IPS DF 19.7 (cell line): ENCODE measurements around the gene TENT4A.

Source experiments
- DNase-seq: peaks from one replicate; pipeline ENCODE4 v3.0.0-alpha.2; 2013; ENCODE audit warnings: low read depth, low spot score

TENT4A gene

DNA sequence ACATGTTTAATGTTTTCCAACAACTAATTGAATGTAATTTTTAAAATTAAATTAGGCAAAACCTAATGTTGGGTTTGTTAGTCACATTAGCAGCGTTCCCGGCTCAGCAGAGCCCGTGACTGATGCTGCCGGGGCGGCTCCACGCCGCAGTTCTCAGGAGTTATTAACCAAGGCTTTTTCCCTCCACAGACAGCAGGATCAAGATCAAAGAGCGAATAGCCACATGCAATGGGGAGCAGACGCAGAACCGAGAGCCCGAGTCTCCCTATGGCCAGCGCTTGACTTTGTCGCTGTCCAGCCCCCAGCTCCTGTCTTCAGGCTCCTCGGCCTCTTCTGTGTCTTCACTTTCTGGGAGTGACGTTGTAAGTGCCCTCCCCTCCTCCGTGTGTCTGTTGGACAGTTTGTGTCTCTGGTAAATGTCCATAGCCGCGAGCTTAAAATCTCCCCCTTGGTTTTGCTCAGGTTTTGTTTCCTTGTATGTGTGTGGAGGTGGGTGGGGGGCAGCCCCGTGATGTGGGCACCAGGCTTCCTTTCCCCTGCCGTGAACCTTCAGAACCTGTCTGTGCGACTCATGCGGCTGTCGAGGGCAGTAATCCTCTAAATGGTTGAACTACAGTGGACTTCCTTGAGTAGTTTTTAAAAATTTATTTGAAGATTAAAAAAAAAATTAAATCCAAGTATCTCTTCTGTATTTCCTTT lies 37.1 kb downstream of the TENT4A start:
- no peak for DNase-seq

DNA sequence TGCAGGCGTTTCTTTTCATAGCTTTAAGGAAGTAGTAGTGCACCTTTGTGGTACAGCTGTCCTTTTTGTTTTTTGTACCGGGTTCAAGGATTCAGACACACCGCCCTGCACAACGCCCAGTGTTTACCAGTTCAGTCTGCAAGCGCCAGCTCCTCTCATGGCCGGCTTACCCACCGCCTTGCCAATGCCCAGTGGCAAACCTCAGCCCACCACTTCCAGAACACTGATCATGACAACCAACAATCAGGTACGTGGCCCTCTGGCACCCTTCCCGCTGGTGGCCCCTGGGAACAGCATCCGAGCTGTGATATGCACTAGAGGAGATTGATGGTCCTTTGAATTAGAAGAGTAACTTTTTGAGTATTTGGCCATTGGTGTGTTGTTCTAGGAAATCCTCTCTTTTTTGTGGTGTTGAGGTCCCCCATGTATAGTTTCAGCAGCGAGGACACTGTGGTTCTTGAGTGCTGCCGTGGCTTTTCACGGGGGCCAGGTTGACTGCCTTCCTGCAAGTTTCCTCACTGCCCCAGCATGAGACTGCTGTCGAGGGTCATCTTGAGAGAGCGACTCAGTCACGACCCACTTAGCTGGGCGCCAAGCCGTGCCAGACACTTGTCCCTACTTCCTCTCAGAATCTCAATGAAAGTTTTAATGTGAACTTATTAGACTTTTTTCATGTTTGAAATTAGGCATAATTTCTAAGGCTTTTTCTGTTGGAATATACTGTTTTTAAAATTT lies 37.9 kb downstream of the TENT4A start:
- DNase-seq: no peak

DNA sequence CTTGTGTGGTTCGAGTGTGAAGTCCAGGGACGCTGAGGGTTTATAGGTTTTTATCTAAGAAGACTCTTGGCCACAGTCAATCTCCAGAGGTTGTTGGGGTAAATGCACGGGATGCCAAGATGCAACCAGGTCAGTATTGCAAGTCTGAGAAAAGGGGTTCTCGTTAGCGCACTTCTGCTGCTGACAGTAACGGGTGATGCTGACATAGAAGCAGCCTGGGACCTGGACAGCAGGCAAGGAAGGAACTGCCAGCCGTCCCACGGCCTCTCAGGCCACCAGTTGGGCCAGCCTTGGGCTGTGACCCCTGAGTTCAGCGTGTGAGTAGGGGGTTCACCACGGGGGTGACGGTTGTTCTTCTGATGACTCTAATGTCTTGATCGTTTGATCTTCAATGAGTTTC lies 39.0 kb downstream of the TENT4A start:
- DNase-seq: no peak

DNA sequence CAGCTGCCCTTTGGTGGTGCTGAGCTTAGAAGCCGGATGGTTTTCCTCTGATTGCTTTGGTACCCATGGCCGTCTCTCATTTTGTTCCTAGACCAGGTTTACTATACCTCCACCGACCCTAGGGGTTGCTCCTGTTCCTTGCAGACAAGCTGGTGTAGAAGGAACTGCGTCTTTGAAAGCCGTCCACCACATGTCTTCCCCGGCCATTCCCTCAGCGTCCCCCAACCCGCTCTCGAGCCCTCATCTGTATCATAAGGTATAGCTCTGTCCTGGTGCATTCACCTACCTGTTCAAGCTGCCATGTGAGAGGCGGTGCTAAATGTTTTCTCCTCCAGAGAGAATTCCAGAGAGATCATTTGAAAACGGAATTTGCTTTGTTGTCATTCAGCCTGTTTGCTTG lies 39.5 kb downstream of the TENT4A start:
- no peak for DNase-seq

DNA sequence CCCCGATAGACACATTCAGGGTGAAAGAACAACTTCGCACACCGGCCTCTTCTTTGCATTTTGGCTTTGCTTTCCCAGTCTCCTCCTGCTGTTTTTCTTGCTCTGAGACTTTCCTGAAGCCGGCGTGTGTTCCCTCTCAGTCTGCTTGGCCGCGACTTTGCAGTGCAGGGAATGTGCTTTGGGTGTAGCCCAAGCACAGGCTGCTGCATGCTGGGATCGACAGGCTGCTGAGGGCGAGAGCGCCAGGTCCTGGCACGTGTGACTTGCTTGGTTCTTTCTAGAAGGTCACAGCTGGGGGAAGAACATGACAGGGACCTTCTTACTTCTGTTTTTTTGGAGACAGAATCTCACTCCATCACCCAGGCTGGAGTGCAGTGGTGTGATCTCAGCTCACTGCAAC lies 40.6 kb downstream of the TENT4A start:
- no peak for DNase-seq

DNA sequence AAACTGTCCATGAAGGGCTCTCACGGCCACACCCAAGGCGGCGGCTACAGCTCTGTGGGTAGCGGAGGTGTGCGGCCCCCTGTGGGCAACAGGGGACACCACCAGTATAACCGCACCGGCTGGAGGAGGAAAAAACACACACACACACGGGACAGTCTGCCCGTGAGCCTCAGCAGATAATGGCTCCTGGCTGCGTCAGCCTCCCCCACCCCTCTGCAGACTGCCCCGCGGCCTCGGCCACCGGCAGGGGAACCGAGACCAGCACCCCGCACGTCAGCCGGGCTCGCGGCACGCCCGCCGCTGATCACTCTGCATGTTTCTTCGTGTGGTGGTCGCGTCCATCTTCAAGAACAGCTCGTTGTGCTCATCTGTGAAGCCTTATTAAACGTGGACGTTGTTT lies 41.5 kb downstream of the TENT4A start:
- no peak for DNase-seq

DNA sequence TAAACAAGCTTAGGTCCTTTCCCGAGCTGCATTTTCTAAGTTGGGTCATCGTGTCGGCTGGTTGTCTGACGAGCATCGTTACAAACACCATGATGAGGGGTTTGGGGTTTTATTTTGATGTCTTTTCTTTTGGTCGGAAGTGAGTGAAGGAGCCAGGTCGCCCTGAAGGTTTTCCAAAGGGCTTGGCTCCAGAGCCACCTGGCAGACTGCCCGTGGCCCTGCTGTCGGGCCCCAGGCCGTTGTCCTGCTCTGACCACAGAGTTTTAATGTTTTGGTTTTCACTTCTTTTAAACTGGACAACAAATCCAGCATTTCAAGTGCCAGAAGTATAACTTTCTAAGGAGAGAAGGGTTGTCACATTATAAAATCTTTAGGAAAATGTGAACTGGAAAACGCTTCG lies 42.3 kb downstream of the TENT4A start:
- no peak for DNase-seq

DNA sequence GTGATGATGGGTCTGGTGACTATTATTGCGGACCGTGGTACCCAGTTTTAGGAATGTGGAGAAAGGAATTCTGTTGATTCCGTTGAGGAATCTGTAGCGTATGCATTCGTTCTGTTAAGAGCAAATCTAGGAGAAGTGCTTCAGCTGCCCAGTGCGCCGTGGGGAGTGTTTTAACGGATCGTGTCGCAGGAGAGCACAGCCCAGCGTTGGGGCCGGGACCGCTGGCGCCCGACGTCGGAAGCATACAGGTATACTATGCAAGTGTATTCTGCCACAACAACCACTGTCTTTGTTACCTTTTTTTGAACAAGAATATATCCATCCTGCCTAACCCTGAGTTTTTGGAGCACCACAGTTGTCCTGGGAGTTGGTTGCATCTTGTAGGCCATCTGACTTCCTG lies 42.7 kb downstream of the TENT4A start:
- no peak for DNase-seq

DNA sequence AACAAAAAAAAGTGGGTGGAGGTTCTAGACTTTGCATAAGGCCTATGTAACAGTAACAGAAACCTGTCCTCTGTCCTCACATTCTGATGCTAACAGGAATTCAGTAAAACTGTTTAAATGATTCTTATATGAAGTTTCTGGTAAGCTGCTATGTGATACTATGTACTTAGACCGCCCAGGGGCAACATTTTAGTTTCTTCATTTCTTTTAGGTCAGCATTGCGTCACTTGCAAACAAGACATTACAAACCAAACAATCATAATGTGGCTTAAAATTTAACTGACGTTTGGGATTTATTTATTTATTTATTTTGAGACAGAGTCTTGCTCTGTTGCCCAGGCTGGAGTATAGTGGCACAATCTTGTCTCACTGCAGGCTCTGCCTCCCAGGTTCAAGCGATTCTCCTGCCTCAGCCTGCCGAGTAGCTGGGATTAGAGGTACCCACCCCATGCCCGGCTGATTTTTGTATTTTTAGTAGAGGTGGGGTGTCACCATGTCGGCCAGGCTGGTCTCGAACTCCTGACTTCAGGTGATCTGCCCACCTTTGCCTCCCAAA lies 44.3 kb downstream of the TENT4A start:
- no peak for DNase-seq

DNA sequence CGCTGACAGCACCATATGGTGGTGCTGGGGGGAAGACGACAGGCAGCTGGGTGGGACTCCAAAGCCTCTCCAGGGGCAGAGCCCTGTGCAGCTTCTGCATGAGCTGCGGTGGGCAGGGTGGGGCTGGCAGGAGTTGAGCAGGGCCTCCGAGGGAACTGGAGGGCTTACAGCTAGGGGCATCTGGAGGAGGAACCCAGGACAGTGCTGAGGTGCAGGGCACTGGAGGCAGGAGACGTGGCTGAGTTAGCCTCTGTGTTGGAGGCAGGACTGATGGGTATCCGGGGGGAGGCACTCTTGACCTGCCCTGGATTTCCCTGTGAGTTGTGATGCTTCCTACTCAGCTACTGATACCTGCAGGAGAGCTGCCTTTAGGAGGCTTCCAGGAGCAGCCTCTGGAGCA lies 45.0 kb downstream of the TENT4A start:
- no peak for DNase-seq

DNA sequence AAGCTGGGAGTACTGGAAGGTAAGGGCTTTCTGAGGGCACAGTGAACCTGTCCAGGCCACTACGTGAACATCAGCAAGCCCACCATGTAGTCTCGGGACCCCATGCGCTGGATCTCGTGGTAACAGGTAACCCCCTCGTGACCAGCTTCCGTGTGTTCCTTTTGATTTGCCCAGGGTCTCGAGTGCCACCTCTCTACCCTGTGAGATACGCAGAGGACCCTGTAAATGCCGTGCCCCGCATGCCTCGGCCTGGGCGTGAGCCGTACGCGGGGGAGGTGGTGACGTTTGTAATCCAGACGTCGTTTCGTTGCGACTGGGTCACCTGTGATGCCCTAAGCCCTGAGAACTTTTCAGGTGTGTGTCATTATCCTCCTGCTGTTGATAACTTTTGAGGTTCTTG lies 45.5 kb downstream of the TENT4A start:
- DNase-seq: no peak

DNA sequence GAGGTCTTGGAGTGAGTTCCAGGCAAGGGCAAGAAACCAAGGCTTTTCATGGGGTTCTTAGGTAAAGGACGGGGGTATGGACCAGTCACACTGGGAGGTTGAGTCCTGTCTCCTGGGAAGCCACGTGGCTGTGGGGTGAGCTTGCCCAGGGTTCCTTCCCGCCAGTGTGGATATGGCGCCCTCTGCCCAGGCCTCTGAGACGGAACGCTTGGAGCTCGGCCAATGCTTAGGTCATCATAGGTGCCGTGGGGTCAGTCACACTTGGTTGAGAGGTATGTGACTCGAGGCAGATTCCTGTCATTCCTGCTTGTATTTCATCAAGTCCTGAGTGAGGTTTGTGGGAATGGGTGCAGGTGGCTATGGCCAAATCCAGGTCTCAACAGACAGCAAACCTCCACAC lies 46.2 kb downstream of the TENT4A start:
- no peak for DNase-seq

DNA sequence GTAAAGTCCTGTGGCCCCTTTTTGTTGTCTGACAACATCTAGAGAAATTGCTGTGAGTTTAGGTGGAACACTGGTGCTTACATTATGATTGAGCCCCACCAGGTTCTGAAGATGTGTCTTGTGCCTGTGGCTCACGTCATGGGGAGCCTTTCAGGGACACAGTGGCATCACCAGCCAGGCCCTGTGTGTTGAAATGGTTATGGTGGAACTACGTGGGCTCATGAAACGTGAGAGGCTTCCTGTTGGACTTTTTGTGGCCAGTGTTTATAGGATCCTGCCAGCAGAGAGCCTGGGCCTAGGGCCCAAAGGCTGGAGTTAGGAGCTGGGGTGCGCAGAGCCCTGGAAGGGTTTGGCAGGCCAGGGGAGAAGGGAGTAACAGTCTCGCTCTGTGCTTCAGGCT lies 46.8 kb downstream of the TENT4A start:
- no peak for DNase-seq

DNA sequence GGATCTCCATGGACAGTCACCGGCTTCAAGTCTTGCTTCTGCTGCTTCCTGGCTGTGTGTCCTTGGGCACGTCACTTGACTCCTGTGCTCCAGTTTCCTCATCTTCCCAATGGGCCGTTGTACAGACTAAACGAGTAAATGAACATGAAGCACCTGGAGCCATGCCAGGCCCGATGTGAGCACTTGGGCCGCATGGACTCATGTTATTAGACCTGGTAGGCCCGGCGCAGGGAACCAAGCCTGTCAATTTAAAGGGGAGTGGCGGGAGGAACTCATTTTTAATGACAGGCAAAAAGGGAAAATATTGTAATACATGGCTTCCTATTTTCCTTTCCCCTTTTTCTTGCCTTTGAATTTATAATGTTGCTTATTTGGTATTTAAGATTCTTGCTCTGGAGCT lies 47.5 kb downstream of the TENT4A start:
- no peak for DNase-seq

DNA sequence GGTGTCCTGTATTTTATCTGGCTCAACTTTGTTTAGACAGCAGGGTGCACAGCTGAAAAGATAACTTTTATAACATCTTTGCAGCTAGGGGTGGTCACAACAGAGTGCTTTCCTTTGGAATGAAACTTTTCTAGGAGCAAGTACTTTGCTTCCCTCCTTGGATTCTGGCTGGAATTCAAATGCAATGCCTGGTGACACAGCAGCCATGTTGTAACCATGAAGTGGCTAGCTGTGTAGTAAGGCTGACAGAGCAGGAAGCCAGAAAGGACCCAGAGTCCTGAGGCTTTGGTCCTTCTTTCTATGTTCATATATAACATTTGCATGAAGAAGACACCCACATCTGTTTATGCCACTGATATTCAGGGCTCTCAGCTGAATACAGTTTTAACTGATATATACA lies 48.1 kb downstream of the TENT4A start:
- DNase-seq: no peak

DNA sequence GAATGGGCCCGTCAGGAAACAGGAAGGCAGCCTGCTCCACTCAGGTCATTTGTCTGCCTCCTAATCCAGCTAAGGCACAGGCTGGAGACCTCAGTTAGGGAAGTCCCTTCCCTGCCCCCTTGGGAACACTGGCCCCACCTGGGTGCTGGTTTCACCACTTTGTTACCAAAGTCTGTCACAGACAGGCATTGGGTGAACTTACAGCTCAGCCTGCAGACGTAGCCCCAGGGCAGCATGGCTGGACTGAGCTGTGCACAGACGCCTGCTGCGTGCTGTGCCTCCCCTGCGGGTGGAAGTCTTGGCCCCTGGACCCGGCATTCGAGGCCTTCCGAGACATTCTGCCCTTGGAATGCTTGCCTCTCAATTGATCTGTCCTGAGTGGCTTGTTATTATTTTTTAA lies 48.9 kb downstream of the TENT4A start:
- DNase-seq: no peak

DNA sequence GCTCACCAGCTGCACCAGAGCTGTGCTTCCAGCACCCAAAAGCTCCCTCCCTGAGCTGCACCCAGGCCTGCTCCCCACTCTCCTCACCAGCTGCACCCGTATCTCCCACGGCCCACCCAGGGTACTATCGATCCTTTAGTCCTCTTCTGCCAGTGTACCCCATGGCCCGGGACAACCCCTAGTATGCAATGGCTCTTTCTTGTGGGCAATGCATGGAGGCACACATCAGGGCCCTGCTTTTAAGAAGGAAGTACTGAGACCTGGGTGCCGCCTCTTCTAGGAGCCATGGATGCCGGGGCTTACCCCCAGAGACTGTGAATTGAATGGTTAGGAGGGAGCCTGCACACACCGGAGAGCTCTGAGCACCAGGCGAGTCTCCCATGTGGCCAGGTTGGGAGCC lies 49.5 kb downstream of the TENT4A start:
- DNase-seq: no peak

DNA sequence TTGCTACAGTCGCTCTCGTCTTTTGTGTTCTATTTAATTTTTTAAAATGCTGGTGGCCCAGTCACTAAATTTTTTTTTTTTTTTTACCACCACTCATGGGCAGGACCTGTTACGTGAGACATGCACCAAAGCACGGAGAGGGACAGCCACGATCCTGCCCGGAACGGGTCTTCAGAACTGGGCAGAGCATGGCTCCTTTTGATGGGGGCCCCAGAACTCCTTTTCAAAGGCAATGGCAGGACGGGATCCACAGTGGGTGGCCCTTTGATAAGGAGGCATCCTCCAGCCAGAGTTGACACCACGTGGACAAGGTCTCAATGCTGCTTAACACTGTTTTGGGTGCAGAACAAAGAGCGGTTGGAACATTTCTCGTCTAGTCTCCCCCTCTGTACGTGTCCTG lies 50.0 kb downstream of the TENT4A start:
- DNase-seq: no peak

DNA sequence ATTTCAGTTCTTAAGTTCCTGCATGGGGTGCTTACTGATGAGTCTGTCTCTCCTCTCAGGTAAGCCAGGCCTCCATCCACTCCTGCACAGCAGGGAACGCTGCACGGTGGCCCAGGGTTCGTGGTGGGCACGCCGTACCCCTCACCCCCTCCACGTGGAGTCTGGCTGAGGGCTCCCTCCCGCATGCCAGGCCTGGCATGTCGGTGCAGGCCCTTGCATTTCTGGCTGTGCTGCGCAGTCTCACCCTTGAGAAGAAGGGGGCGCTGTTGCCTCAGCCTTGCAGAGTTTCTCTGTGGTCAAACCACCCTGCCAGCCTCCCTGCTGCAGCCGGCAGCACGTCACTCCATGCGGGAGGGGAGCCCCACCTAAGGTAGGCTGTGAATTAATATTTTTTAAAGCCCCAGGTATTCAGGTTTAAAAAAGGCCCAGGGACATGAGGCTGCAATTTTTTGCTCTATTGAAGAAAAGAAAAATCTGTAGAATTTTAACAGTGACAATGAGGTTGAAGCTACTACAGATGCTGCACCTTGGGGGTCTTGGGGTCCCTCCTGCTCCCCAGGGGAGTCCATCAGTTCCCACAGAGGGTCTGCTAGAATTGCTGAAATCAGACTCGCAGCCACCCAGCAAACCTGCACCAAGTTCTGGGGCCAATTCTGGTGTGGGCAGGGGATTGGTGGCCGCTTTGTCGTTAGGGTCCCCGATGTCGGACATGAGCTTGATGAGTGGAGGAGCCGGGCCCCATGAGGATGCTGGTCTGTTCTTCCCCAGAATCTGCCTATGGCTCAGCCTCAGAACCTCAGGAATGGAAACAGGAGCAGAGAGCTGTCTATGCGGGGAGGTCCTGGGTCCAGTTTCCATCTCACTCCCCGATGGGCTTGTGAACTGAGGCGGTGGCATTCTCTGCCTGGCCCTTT lies 52.6 kb downstream of the TENT4A start:
- DNase-seq: peak; percentile 38

DNA sequence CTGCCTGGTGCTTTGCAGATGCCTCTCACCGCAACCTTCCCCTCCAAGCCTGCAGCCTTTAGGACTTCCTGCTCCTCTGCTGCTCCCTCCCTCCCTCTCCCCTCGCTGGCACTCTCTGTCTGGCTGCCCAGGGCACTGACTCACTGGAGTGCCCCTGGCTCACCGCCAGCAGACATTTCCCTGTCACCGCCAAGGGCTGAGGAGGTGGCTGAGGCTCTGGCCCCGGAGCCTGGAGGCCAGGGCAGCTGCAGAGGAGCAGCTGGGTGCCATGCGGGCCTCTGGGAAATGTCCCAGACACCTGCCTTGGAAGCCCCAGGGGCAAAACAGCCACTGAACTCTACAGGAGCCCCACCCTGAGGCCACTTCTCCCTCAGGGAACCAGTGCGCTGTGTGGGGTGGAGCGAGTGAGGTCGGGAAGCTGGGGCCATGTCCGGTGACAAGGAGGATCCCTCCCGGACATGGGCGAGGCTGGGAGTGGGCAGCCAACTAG lies 53.4 kb downstream of the TENT4A start:
- DNase-seq: no peak

DNA sequence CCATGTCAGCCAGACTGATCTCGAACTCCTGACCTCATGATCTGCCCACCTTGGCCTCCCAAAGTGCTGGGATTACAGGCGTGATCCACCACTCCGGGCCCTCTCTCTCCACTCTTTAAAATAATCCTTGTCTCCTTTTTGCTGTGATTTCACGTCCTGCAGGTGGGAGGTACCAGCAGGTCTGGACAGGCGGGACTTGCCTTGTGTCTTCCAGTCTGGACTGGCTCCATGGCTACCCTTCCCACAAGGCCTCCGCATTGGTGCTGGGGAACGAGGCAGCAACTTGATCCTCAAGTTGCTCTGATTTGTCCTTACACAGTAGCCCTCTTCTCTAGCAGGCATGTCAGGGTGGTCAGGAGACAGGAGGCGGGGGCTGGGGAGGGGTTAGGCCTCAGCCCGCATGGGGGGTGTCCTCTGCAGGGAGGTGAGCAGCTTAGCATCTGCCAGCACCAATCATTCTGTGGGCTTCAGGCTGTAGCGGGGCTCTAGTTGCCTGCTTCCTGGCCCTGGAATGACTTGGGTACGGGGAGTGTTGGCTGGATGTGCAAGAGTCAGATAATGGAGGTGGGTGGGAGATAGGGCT lies 54.3 kb downstream of the TENT4A start:
- no peak for DNase-seq
